Stimulated activated CD4-positive, alpha-beta T cell treated with anti-CD3 and anti-CD28 coated beads, Interleukin-1b, Interleukin-23, amount 100 ng/mL, for 24 hours (primary cell): ENCODE measurements around the gene ZDHHC11B.
"Not testable (repeated sequence)": the region's sequence is repeated elsewhere in the genome, so short reads cannot be mapped to it uniquely, and the experiment has no call there.

ENCODE experiments used
- DNase-seq, 4 experiments: peaks; one replicate each; pipeline ENCODE4 v3.0.0-alpha.2; 2020; ENCODE audit warnings: low read depth in 4 of 4, low spot score in 1 of 4

Gene ZDHHC11B

GRCh38 chr5:686936-687335 lies 97.6 kb downstream of the ZDHHC11B start:
- DNase-seq: not testable (repeated sequence)

- DNase-seq: not testable (repeated sequence)
Measured at GRCh38 chr5:686172-686523, 98.4 kb downstream of the ZDHHC11B start.

- DNase-seq: no peak
Measured at GRCh38 chr5:685262-686171, 99.0 kb downstream of the ZDHHC11B start.

GRCh38 chr5:684751-685216 lies 99.7 kb downstream of the ZDHHC11B start:
- DNase-seq: no peak

GRCh38 chr5:683551-684481 lies 100.7 kb downstream of the ZDHHC11B start:
- DNase-seq: no peak

GRCh38 chr5:682651-683358 lies 101.7 kb downstream of the ZDHHC11B start:
- DNase-seq: not testable (repeated sequence)

GRCh38 chr5:682216-682615 lies 102.3 kb downstream of the ZDHHC11B start:
- not testable (repeated sequence) for DNase-seq

- DNase-seq: not testable (repeated sequence)
Measured at GRCh38 chr5:681317-682191, 103.0 kb downstream of the ZDHHC11B start.

GRCh38 chr5:680836-681235 lies 103.7 kb downstream of the ZDHHC11B start:
- not testable (repeated sequence) for DNase-seq

- DNase-seq: not testable (repeated sequence)
Measured at GRCh38 chr5:680118-680795, 104.3 kb downstream of the ZDHHC11B start.

- DNase-seq: not testable (repeated sequence)
Measured at GRCh38 chr5:679166-679895, 105.2 kb downstream of the ZDHHC11B start.

- DNase-seq: not testable (repeated sequence)
Measured at GRCh38 chr5:678521-678920, 106.0 kb downstream of the ZDHHC11B start.

GRCh38 chr5:677131-678101 lies 107.1 kb downstream of the ZDHHC11B start:
- DNase-seq: no peak

GRCh38 chr5:676699-677076 lies 107.8 kb downstream of the ZDHHC11B start:
- DNase-seq: no peak

GRCh38 chr5:675871-676698 lies 108.4 kb downstream of the ZDHHC11B start:
- no peak for DNase-seq

- no peak for DNase-seq
Measured at GRCh38 chr5:675111-675870, 109.2 kb downstream of the ZDHHC11B start.
